GM18909 (cell line): ENCODE results near the gene DPPA4.

Source experiments
- ATAC-seq: cut with Tn5 transposase; IDR thresholded peaks from one replicate; pipeline ENCODE4 v1.9.1; 2021; ENCODE audit warnings: mild to moderate bottlenecking; ENCODE audit not compliant: unreplicated experiment, poor library complexity

The DPPA4 gene

DNA sequence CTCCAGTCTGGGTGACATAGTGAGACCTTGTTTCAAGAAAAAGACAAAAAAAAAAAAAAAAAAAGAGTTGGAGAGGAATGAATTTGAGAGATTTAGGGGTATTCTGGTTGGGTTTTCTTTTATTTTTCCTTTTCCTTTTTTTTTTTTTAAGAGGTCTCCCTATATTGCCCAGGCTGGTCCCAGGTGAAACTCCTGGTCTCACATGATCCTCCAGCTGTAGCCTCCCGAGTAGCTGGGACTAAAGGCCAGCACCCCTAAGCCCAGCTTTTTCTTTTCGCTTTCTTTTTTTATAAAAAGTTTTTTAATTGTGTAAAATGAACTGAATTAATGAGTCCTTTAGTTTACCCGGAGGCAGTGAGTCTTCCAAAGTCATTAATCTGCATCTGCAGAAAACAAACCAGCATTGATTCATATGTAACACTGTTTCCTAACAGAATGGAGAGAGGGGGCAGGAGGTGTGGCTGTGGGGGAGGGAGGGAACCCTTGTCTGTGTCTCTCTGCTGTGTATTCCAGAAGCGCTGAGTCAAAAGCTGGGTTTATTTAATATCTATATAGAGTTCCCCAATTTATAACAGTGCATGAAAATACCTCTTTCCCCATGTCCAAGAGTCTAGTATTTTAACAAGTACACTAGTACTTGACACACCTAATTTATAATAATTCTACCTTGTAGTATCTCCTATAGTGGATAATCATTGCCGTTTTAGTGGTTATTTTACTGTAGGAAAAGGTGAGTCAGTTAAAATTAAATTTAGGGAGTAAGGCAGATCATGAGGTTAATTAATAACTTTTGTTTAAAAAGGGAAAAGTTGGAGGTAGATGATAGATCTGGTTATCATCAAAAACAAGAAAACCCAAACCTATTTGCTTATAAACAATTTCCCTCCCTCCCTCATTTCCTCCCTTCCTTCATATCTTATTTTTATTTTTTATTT is 2.6 kb upstream of the DPPA4 start:
- no peak for ATAC-seq

DNA sequence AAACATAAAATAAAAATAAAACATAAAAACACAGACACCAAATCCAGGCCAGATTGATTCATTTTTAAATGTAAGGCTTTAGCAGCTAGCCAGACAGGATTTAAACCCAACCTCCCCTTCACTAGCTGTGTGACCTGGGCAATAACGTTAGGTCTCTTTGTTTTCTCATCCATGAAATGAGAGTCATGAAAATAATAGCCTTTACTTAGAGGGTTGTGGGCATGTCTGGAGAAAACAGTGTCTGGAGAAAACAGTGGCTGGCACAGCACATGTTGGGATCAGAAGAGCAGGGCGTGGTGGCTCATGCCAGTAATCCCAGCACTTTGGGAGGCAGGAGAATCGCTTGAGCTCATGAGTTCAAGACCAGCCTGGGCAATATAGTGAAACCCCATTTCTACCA is 1.9 kb upstream of the DPPA4 start:
- no peak for ATAC-seq

GRCh38 chr3:109338322-109338721 is 976 bp upstream of the DPPA4 start:
- no peak for ATAC-seq

DNA sequence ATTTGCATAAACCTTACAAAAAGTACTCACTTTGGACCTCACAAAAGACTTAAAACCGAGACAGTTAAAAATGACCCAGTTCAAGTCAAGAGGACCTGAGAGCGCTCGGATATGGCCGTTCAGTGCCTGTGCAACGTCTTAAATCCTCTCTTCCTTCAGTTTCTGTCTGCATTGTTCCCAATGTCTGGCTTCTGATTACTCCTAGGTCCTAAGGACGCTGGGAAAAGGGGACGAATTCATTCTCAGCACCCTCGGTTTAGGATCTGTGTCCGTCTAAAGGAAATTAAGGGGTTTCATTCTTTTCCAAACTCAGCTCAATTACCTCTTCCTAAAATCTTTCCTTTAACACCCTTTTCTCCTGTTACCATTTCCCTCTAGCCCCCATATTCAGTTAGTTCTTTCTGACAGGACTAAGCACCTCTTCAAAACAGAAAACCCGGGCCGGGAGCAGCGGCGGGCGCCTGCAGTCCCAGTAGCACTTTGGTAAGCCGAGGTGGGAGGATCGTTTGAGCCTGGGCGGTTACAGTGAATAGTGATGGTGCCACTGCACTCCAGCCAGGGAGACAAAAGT is 970 bp downstream of the DPPA4 start:
- no peak for ATAC-seq

GRCh38 chr3:109334572-109334971 is 2.8 kb downstream of the DPPA4 start:
- ATAC-seq: no peak

DNA sequence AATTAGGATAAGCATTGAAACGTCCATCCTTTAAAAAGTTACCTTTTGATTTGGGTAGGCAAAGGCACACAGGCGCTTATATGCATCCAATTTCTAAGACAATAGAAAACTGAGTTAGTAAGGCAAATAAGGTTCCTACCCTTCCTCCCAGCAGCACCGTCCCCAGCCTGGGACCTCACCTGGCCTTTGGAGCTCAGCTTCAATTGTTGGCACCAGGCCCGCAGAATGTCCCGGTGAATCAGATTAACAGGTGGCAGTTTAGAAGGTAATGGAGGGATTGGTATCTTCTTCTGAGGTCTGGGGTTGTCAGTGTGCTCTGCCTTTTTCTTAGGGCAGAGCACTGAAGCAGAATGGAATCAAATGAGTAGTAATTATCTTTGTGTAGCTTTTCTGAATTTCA is 5.7 kb downstream of the DPPA4 start:
- no peak for ATAC-seq

GRCh38 chr3:109330405-109330804 is 6.9 kb downstream of the DPPA4 start:
- ATAC-seq: no peak

DNA sequence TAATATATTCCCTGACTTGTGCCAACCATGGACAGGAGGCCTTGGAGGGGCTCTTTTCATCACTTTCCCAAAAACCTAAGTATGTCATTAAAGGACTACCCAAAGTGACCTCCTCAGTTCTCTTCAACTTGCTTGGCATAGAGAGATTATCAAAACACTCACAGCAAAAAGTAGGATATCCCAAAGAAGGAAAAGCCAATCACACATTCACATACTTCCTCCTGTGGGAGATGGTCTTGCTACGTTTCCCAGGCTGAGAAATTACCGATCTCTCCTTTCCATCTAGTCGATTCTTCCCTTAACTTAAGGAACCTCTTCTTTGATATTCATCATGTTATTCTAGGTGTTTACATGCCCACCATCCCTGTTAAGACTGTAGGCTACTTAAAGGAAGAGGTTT is 9.1 kb downstream of the DPPA4 start:
- no peak for ATAC-seq

DNA sequence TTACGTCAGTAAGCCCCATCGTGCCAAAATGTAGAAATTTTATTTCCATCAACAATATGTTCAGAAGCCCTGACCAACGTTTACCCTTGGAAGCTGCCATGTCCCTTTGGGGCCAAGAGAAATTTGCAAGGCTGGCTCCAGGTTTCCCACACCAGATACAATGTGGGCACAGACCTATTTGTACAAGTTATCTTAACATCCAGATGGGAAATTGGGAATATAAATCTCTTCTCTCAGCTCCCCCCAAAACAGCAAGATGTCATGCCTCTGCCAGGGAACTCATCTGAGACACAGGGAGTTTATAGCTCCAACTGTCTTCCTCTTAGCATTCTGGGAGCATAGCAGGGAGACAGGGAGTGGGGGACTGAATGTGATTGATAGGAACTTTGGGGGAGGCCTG is 11.7 kb downstream of the DPPA4 start:
- ATAC-seq: no peak

- ATAC-seq: no peak
Observed at GRCh38 chr3:109325109-109325508, 12.2 kb downstream of the DPPA4 start.

DNA sequence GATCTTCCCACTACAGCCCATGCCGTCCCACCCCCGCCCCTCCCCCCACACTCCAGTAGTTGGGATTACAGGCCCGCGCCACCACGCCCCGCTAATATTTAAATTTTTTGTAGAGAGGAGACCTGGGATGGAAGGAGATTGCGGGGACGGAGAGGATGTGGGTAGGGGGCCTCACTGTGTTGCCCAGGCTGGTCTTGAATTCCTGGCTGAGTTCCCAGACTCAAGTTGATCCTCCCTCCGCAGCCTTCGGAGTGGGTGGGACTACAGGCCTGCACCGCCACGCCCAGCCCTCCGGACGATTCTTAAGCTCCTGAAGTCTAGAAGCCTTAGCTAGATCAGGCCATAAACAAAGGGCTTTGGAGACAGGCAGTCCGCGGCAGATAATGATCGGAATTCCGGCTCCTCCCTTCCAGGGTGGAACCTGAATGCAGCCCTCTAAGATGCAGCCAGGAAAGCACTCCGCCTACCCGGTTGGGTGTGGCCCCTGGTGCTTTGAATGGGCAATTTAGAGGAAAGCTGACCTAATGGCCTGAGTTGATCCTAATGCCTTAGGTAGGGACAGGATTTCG is 21.1 kb downstream of the DPPA4 start, which contains the start of gene DPPA2:
TSS of gene DPPA2 (minus strand) at position 356 of the 569 bp plus-strand sequence. CDS start 1,975 bp downstream, outside the sequence.
- ATAC-seq: no peak

DNA sequence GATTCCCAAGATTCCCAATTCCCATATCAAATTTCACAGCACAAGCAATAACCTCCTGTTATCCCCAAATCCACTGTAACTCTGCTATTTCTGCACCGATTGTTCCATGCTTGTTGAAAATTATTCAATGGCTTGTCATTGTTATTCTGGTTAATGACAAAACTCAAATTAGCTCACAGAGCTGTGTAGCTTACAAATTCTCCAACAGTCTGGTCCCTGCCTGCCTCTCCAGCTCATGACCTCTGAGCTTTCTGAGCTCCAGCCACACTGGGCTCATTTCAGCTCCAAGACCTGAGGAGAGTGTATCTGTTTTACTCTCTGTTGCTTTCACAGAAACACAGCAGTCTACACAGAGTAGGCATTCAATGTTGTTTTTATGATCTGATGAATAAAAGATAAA is 24.3 kb downstream of the DPPA4 start:
- no peak for ATAC-seq

- ATAC-seq: no peak
Observed at GRCh38 chr3:109297496-109297895, 39.9 kb downstream of the DPPA4 start.

- no peak for ATAC-seq
Observed at GRCh38 chr3:109284071-109284470, 53.3 kb downstream of the DPPA4 start.

DNA sequence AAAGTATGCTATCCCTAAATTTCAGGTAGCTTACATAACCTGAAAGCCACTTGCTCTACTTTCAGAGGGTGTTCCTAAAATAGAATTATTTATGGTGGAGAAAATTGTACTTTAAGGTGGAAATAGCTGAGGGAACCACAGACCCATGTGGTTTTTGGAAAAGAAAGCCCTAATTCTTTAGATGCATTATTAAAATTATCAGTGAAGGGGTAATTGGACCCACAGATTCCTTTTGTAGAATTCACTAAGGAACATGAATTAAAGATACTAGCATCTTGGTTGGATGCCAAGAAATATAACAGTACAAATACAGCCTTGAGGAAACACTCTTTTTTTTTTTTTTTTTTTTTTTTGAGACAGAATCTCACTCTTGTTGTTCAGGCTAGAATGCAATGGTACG is 58.8 kb downstream of the DPPA4 start:
- ATAC-seq: no peak

DNA sequence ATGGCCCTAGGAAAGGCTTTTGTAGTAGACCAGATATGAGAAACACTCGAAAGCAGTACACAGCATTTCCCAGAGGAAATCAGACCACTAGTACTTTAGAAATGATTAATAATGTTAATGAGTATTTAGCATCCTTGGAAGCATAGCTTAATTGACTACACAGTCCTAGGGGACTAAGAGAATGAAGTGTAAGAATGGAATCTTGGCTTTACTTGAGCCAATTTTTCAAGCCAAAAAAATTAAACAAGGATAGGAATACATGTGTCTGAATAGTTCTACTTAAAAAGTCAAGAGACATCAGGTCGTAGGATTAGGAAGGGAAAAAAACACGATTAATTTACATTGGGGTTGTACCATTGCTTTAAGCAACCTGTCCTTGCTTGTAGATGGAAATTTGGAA is 59.2 kb downstream of the DPPA4 start:
- no peak for ATAC-seq
